HG03159 (cell line): ENCODE data around the gene FSTL3.

Source experiments
- ATAC-seq: cut with Tn5 transposase; IDR thresholded peaks from one replicate; pipeline ENCODE4 v1.9.1; 2021; ENCODE audit warnings: mild to moderate bottlenecking, moderate library complexity; ENCODE audit not compliant: unreplicated experiment

The FSTL3 gene

DNA sequence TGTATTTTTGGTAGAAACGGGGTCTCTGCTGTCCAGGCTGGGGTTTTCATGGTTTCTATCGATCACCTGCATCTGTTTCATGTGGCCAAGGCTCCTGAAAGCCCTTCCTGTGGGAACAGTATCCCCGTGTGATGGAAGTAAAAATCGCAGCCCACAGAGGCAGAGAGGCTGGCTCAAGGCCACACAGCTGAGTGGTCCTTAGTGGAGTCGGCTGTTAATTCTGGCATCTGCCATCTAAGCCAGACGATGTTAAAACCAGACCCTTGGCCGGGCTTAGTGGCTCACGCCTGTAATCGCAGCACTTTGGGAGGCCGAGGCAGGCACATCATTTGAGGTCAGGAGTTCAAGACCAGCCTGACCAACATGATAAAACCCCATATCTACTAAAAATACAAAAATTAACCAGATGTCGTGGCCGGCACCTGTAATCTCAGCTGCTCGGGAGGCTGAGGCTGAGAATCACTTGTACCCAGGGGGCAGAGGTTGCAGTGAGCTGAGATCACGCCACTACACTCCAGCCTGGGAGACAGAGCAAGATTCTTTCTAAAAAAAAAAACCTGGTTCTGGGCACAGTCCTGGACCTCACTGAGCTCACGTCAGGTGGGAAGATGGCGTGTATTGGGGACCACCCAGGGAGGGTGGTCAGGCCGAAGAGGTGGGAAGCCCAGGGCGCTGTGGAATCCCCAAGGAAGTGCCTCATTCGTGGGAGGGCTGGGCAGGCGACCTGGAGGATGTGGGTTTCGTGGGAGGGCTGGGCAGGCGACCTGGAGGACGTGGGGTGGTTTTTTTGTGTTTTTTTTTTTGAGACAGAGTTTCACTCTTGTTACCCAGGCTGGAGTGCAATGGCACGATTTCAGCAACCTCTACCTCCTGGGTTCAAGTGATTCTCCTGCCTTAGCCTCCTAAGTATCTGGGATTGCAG lies 56.2 kb downstream of the FSTL3 start:
- ATAC-seq: no peak
